DND-41 (cell line): Measurements from ENCODE around the gene BRAF.
"Not testable (repeated sequence)": the region's sequence is repeated elsewhere in the genome, so short reads cannot be mapped to it uniquely, and the experiment has no call there.

ENCODE experiments used
- ATAC-seq: fragments of 200-7000 bp; cut with Tn5 transposase; 3 replicates; pipeline ENCODE4 v1.9.1; 2021; ENCODE audit warnings: low read depth; ENCODE audit not compliant: insufficient read depth
- DNase-seq: peaks from one replicate; pipeline ENCODE4 v3.0.0-alpha.2; 2020
- H2AFZ ChIP-seq: 2 replicates; pipeline ENCODE4 v1.6.0; 2012; ENCODE audit warnings: low read depth, low read length
- H3K27ac ChIP-seq: 2 replicates; pipeline ENCODE4 v1.5.1; 2012; ENCODE audit warnings: low read length, inconsistent platforms
- H3K27me3 ChIP-seq: fragments of 200-600 bp; sonication (generic); 2 replicates; pipeline ENCODE4 v1.6.0; 2012; ENCODE audit warnings: low read length, mild to moderate bottlenecking, inconsistent platforms; ENCODE audit not compliant: insufficient read depth, poor library complexity
- H3K36me3 ChIP-seq: 2 replicates; pipeline ENCODE4 v1.5.1; 2012; ENCODE audit warnings: low read length, inconsistent platforms; ENCODE audit not compliant: insufficient read depth
- H3K4me1 ChIP-seq: 2 replicates; pipeline ENCODE4 v1.5.1; 2012; ENCODE audit warnings: mild to moderate bottlenecking, low read length; ENCODE audit not compliant: insufficient read depth
- H3K4me2 ChIP-seq: 2 replicates; pipeline ENCODE4 v1.6.0; 2012; ENCODE audit warnings: mild to moderate bottlenecking, moderate library complexity, low read length, inconsistent platforms; ENCODE audit not compliant: insufficient read depth
- H3K4me3 ChIP-seq, 2 experiments: fragments of 200-600 bp in 1 of 2; shearing (Covaris generic) in 1 of 2; 2 replicates each; pipeline ENCODE4 v1.5.1; 2012 to 2016; ENCODE audit warnings: inconsistent platforms in 2 of 2, low read length in 2 of 2, mild to moderate bottlenecking in 2 of 2, low read depth in 1 of 2, moderate library complexity in 1 of 2
- H3K79me2 ChIP-seq: 2 replicates; pipeline ENCODE4 v1.6.0; 2012; ENCODE audit warnings: low read length, inconsistent platforms; ENCODE audit not compliant: insufficient read depth
- H3K9ac ChIP-seq: 2 replicates; pipeline ENCODE4 v1.6.0; 2012; ENCODE audit warnings: low read depth, mild to moderate bottlenecking, inconsistent platforms, low read length, moderate library complexity
- H3K9me3 ChIP-seq: 2 replicates; pipeline ENCODE4 v1.5.1; 2012; ENCODE audit warnings: low read length, moderate library complexity, mild to moderate bottlenecking, inconsistent platforms; ENCODE audit not compliant: insufficient read depth, severe bottlenecking
- H4K20me1 ChIP-seq: 2 replicates; pipeline ENCODE4 v1.6.0; 2012; ENCODE audit warnings: low read length; ENCODE audit not compliant: insufficient read depth
- CTCF ChIP-seq: IDR thresholded peaks from 2 replicates; pipeline ENCODE4 v1.5.1; 2012; ENCODE audit warnings: borderline replicate concordance, low read length, moderate library complexity, mild to moderate bottlenecking; ENCODE audit not compliant: poor library complexity, severe bottlenecking; ENCODE audit errors: extremely low read depth
- EZH2 ChIP-seq: IDR thresholded peaks from 3 replicates; pipeline ENCODE4 v1.6.1; 2012; ENCODE audit warnings: borderline replicate concordance, low read depth, mild to moderate bottlenecking, moderate library complexity, low read length, inconsistent platforms; ENCODE audit not compliant: severe bottlenecking

The BRAF gene

GRCh38 chr7:140678081-140678815, 246.5 kb downstream of the BRAF start:
- Histone ChIP-seq H3K27ac (no peak overlapping the region), H2AFZ (no peak overlapping the region), H3K79me2 (peaks cover 16% of the 10 kb centered on the region), H3K9me3 (no peaks in the 10 kb centered on the region), H3K4me3 (no peak overlapping the region), H3K4me2 (no peak overlapping the region), H4K20me1 (peaks cover 8% of the 10 kb centered on the region; the same call in 1 of the 2 replicates), H3K9ac (no peak overlapping the region), H3K4me1 (peaks cover 36% of the 10 kb centered on the region), H3K36me3 (peaks cover 60% of the 10 kb centered on the region), H3K27me3 (no peaks in the 10 kb centered on the region)
- ATAC-seq (no peak), DNase-seq (no peak)
- TF ChIP-seq CTCF = no peak

- no peak for TF ChIP-seq CTCF
- no peak for TF ChIP-seq EZH2
- DNase-seq (no peak), ATAC-seq (no peak)
- H3K4me1 ChIP-seq = peaks cover 39% of the 10 kb centered on the region
- no peaks in the 10 kb centered on the region for H3K27me3 ChIP-seq
- H3K79me2 ChIP-seq = peaks cover 17% of the 10 kb centered on the region
- peaks cover 8% of the 10 kb centered on the region; the same call in 1 of the 2 replicates for H4K20me1 ChIP-seq
- H3K9me3 ChIP-seq = no peaks in the 10 kb centered on the region
- no peak overlapping the region for H3K4me3 ChIP-seq
- no peak overlapping the region for H3K27ac ChIP-seq
- no peak overlapping the region for H3K4me2 ChIP-seq
- H2AFZ ChIP-seq = no peak overlapping the region
- peaks cover 58% of the 10 kb centered on the region for H3K36me3 ChIP-seq
- no peak overlapping the region for H3K9ac ChIP-seq
These were observed 247.2 kb downstream of the BRAF start for GRCh38 chr7:140677496-140677895.

GRCh38 chr7:140676956-140677355, 247.8 kb downstream of the BRAF start:
- not testable (repeated sequence) for H3K4me3 ChIP-seq, H4K20me1 ChIP-seq, H3K9ac ChIP-seq, DNase-seq, H3K4me2 ChIP-seq, H3K9me3 ChIP-seq, H2AFZ ChIP-seq, H3K27ac ChIP-seq, ATAC-seq, H3K27me3 ChIP-seq
- Histone ChIP-seq H3K79me2 (peaks cover 17% of the 10 kb centered on the region), H3K4me1 (peaks cover 44% of the 10 kb centered on the region), H3K36me3 (peaks cover 54% of the 10 kb centered on the region)

- H3K27ac ChIP-seq = no peak overlapping the region
- peak overlapping the region; percentile 7; the same call in 1 of the 2 replicates for H3K9ac ChIP-seq
- ATAC-seq = no peak
- no peak for DNase-seq
- TF ChIP-seq CTCF (no peak), EZH2 (no peak)
- H3K9me3 ChIP-seq = no peaks in the 10 kb centered on the region
- H3K79me2 ChIP-seq = peaks cover 17% of the 10 kb centered on the region
- no peaks in the 10 kb centered on the region for H3K27me3 ChIP-seq
- H3K4me2 ChIP-seq = no peak overlapping the region
- H2AFZ ChIP-seq = no peak overlapping the region
- H3K36me3 ChIP-seq = peaks cover 49% of the 10 kb centered on the region
- peaks cover 8% of the 10 kb centered on the region; the same call in 1 of the 2 replicates for H4K20me1 ChIP-seq
- peaks cover 46% of the 10 kb centered on the region for H3K4me1 ChIP-seq
- H3K4me3 ChIP-seq = no peak overlapping the region
These were observed 248.4 kb downstream of the BRAF start for GRCh38 chr7:140676306-140676705.
